LNCaP clone FGC (cell line): ENCODE measurements around the gene OTOG.

Experiments
- DNase-seq: peaks from one replicate; pipeline ENCODE4 v3.0.0-alpha.2; 2011; ENCODE audit warnings: low read depth
- H3K4me3 ChIP-seq: 2 replicates; pipeline ENCODE4 v1.5.1; 2011; ENCODE audit warnings: mild to moderate bottlenecking, low read depth, low read length, control low read depth
- CTCF ChIP-seq: IDR thresholded peaks from 2 replicates; pipeline ENCODE4 v1.5.1; 2012; ENCODE audit warnings: mild to moderate bottlenecking; ENCODE audit not compliant: control insufficient read depth, insufficient read depth; ENCODE audit errors: extremely low read depth

The OTOG gene

GRCh38 chr11:17691550-17691949 lies 144.5 kb downstream of the OTOG start:
- no peak for DNase-seq
- no peak overlapping the region for H3K4me3 ChIP-seq
- TF ChIP-seq CTCF, result no peak

GRCh38 chr11:17691976-17692375 lies 144.9 kb downstream of the OTOG start:
- no peak for TF ChIP-seq CTCF

GRCh38 chr11:17692931-17693330 lies 145.9 kb downstream of the OTOG start:
- H3K4me3 ChIP-seq, result no peak overlapping the region
- no peak for DNase-seq
- TF ChIP-seq CTCF, result no peak

More at GRCh38 chr11:17691976-17692375, 144.9 kb downstream of the OTOG start:
- no peak overlapping the region for H3K4me3 ChIP-seq
- no peak for DNase-seq

- TF ChIP-seq CTCF, result no peak
- no peak overlapping the region for H3K4me3 ChIP-seq
- no peak for DNase-seq
Measured at GRCh38 chr11:17693531-17693930, 146.5 kb downstream of the OTOG start.

GRCh38 chr11:17694494-17695110 lies 147.5 kb downstream of the OTOG start:
- no peak for TF ChIP-seq CTCF
- no peak overlapping the region for H3K4me3 ChIP-seq
- no peak for DNase-seq

GRCh38 chr11:17695454-17696441 lies 148.7 kb downstream of the OTOG start:
- no peak for DNase-seq
- H3K4me3 ChIP-seq, result no peak overlapping the region
- no peak for TF ChIP-seq CTCF
